Measurements from ENCODE around the gene PCSK2. TPM values are rescaled to one million over a fixed set of nuclear protein-coding genes. Genes with fewer than 3 reads are reported as not detected.

PCSK2 gene
- polyA plus RNA-seq, 1 donor from 2014 or later = 27.9 TPM

GRCh38 chr20:17282501-17282900, 55.7 kb downstream of the PCSK2 start:
- Histone ChIP-seq H3K36me3 (ENCODE audit: insufficient read depth, low read length) (peaks cover 5% of the 10 kb centered on the region), H3K4me3 (ENCODE audit: low read length) (no peak overlapping the region), H3K4me2 (ENCODE audit: low read length) (no peak overlapping the region), H3K27ac (ENCODE audit: low read length) (no peak overlapping the region), H3K79me2 (replicated peaks; ENCODE audit: insufficient read depth, low read length) (no peaks in the 10 kb centered on the region), H2AFZ (ENCODE audit: low read depth, low read length) (no peak overlapping the region), H3K9me3 (ENCODE audit: low read length) (no peaks in the 10 kb centered on the region), H3K9me2 (ENCODE audit: insufficient read depth, low read length) (no peaks in the 10 kb centered on the region), H4K20me1 (ENCODE audit: insufficient read depth) (no peaks in the 10 kb centered on the region), H3F3A (ENCODE audit: insufficient read depth, low read length, poor library complexity, severe bottlenecking) (no peaks in the 10 kb centered on the region), H3K27me3 (ENCODE audit: insufficient read depth, low read depth, low read length) (no peaks in the 10 kb centered on the region), H3K9ac (ENCODE audit: low read length) (no peak overlapping the region)
- TF ChIP-seq MXI1 (conservative IDR thresholded peaks at IDR 0.05; ENCODE audit: poor library complexity, severe bottlenecking) (no peak), EZH2 (IDR thresholded peaks at IDR 0.05; ENCODE audit: borderline replicate concordance, insufficient read depth, low read length, poor library complexity, severe bottlenecking) (no peak), POLR2AphosphoS5 (IDR thresholded peaks at IDR 0.05) (no peak), EP300 (conservative IDR thresholded peaks at IDR 0.05; ENCODE audit: poor library complexity, severe bottlenecking) (no peak), SMC3 (conservative IDR thresholded peaks at IDR 0.05; ENCODE audit: poor library complexity) (no peak), TAF1 (IDR thresholded peaks at IDR 0.05; ENCODE audit: low read depth) (no peak), RAD21 (conservative IDR thresholded peaks at IDR 0.05) (no peak)
- TF ChIP-seq, protein P1, sequence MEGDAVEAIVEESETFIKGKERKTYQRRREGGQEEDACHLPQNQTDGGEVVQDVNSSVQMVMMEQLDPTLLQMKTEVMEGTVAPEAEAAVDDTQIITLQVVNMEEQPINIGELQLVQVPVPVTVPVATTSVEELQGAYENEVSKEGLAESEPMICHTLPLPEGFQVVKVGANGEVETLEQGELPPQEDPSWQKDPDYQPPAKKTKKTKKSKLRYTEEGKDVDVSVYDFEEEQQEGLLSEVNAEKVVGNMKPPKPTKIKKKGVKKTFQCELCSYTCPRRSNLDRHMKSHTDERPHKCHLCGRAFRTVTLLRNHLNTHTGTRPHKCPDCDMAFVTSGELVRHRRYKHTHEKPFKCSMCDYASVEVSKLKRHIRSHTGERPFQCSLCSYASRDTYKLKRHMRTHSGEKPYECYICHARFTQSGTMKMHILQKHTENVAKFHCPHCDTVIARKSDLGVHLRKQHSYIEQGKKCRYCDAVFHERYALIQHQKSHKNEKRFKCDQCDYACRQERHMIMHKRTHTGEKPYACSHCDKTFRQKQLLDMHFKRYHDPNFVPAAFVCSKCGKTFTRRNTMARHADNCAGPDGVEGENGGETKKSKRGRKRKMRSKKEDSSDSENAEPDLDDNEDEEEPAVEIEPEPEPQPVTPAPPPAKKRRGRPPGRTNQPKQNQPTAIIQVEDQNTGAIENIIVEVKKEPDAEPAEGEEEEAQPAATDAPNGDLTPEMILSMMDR (IDR thresholded peaks at IDR 0.05; ENCODE audit: poor library complexity, severe bottlenecking) = no peak
- TF ChIP-seq, protein P2, sequence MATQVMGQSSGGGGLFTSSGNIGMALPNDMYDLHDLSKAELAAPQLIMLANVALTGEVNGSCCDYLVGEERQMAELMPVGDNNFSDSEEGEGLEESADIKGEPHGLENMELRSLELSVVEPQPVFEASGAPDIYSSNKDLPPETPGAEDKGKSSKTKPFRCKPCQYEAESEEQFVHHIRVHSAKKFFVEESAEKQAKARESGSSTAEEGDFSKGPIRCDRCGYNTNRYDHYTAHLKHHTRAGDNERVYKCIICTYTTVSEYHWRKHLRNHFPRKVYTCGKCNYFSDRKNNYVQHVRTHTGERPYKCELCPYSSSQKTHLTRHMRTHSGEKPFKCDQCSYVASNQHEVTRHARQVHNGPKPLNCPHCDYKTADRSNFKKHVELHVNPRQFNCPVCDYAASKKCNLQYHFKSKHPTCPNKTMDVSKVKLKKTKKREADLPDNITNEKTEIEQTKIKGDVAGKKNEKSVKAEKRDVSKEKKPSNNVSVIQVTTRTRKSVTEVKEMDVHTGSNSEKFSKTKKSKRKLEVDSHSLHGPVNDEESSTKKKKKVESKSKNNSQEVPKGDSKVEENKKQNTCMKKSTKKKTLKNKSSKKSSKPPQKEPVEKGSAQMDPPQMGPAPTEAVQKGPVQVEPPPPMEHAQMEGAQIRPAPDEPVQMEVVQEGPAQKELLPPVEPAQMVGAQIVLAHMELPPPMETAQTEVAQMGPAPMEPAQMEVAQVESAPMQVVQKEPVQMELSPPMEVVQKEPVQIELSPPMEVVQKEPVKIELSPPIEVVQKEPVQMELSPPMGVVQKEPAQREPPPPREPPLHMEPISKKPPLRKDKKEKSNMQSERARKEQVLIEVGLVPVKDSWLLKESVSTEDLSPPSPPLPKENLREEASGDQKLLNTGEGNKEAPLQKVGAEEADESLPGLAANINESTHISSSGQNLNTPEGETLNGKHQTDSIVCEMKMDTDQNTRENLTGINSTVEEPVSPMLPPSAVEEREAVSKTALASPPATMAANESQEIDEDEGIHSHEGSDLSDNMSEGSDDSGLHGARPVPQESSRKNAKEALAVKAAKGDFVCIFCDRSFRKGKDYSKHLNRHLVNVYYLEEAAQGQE (IDR thresholded peaks at IDR 0.05; ENCODE audit: borderline replicate concordance) = no peak

DNA sequence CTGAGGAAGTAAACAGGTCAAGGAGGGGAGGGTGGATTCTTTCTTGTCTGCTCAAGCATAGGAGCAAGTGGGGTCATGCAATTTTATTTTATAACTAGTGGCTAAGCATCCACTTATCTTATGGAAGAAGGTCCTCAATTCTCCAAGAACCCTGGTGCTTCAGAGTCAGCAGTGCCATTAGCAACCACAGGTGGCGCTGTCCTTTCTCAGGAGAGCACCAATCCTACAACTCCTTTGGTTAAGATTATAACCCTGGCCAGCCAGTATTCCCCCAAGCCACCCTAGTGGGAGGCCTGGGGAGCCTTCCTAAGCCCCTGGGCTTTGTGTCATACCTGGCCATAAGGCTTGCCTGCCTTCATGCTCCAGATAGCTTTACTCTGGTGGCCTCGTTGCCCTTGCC, 60.7 kb downstream of the PCSK2 start:
- no peaks in the 10 kb centered on the region for H4K20me1 ChIP-seq (ENCODE audit: insufficient read depth)
- H3K79me2 ChIP-seq (replicated peaks; ENCODE audit: insufficient read depth, low read length) = no peaks in the 10 kb centered on the region
- no peaks in the 10 kb centered on the region for H3F3A ChIP-seq (ENCODE audit: insufficient read depth, low read length, poor library complexity, severe bottlenecking)
- no peak overlapping the region for H2AFZ ChIP-seq (ENCODE audit: low read depth, low read length)
- no peak overlapping the region for H3K4me2 ChIP-seq (ENCODE audit: low read length)
- H3K9me2 ChIP-seq (ENCODE audit: insufficient read depth, low read length) = no peaks in the 10 kb centered on the region
- no peak overlapping the region for H3K27ac ChIP-seq (ENCODE audit: low read length)
- H3K9me3 ChIP-seq (ENCODE audit: low read length) = no peaks in the 10 kb centered on the region
- H3K27me3 ChIP-seq (ENCODE audit: insufficient read depth, low read depth, low read length) = no peaks in the 10 kb centered on the region
- no peak overlapping the region for H3K4me3 ChIP-seq (ENCODE audit: low read length)
- H3K36me3 ChIP-seq (ENCODE audit: insufficient read depth, low read length) = peaks cover 5% of the 10 kb centered on the region
- H3K9ac ChIP-seq (ENCODE audit: low read length) = no peak overlapping the region
- TF ChIP-seq TAF1 (IDR thresholded peaks at IDR 0.05; ENCODE audit: low read depth) (no peak), MXI1 (conservative IDR thresholded peaks at IDR 0.05; ENCODE audit: poor library complexity, severe bottlenecking) (no peak)
- TF ChIP-seq, protein P1 (IDR thresholded peaks at IDR 0.05; ENCODE audit: poor library complexity, severe bottlenecking) = peak; percentile 12
